Kasumi-1 (cell line): ENCODE measurements around the gene TRIM45.
"Not testable (repeated sequence)": the region's sequence is repeated elsewhere in the genome, so short reads cannot be mapped to it uniquely, and the experiment has no call there.

ENCODE experiments used
- DNase-seq, 2 experiments: peaks; one replicate each; lab custom pipeline; 2025; lab: John Stamatoyannopoulos, UW

TRIM45 gene

GRCh38 chr1:117130526-117130925, 9.0 kb upstream of the TRIM45 start:
- DNase-seq = no peak

DNA sequence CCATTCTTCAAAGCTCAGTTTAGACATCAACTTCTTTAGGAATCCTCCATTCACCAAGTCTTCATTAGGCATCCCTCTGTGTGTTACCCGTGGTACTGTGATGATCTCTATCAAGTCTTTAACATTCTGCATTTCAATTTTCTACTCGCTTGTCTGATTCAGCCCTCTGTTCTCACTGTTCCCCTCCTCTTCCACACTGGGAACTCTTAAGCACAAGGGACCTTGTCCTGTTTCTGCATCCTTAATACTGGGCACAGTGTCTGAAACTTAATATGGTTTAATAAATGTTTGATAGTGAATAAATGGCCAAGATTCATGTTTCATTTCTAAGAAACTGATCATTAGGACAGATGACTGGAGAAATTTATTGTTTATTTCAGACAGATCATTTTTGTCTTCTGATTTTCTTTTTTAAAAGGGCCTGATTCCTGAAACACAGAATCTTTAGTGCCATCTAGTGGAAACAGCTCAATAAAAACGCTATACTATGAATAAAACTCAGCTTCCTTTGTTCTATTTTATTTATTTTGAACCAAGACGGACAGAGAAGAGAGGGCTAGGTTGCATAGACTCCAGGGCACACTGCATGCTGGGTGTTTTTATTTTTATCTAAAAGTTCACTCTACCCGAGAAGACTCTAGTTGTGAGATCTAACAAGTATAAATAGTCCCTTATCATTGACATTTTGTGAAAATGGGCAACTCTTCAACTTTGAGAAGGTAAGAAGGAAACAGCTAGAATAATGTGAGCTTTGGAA, 7.0 kb upstream of the TRIM45 start:
- peak; percentile 45 to 86 for DNase-seq

DNA sequence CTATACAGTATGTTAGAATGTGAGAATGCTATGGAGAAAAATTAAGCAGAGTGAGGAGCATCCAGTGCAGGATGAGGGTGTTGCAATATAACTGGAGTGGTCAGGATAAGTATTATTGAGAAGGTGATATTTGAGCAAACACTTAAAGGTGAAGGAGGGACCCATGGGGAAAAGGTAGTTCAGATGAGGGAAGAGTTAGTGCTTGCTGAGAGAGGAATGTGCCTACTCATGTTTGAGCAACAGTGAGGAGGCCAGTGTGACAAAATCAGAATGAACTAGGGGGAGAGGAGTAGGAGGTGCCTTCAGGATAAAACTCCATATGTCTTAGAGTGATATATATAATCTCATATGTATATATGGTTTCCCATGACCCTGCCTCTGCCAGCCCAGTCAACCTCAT, 6.2 kb upstream of the TRIM45 start:
- DNase-seq = no peak

- no peak for DNase-seq
These were observed 3.1 kb upstream of the TRIM45 start for GRCh38 chr1:117124661-117125060.

DNA sequence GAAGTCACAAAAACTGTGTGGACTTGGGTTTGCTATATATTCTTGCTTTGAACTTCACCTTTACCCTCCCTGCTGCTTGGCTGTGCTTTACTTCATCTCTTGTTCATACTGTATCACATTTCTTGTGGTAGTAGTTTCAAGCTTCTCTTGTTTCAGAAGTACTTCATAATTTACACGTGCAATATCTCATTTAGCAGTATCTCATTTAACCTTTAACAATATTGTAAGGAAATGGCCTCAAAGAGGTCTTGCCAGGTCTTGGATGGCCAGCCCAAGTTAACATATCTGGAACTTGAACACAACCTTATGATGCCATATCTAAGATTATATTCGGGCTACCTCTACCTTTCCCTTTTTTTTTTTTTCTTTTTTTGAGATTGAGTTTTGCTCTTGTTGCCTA, 1.7 kb upstream of the TRIM45 start:
- no peak for DNase-seq

DNA sequence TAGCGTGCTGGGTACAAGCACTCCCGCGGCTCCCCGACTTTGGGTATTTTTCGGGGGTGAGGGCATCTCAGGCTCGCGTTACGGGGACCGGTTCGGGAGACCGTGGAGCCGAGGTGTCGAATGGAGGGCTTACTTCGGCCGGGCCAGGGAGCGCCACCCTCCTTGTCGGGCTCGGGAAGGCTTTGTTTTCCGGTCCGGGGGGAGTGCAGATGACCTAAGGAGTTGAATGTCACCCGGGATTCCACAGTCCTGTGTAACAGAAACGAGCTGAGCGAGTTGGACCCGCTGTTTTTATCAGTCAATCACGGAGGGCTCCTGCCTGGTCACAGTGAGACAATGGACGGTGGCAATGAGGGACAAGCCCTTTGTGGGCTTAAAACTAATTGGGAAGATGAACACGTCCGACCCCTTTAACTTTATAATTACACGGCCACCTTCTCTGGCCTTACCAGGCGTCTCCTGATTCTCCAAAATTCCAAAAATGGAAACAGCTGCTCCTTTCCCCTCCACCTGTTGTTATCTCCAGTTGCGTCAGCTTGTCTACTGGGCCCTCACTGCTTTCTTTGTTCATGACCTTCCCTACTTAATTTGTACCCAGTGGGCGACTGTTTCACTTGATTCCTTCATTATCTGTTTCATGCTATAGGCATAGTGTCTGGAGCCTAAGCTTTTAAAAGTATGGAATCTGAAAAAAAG, 929 bp upstream of the TRIM45 start:
- DNase-seq = no peak

DNA sequence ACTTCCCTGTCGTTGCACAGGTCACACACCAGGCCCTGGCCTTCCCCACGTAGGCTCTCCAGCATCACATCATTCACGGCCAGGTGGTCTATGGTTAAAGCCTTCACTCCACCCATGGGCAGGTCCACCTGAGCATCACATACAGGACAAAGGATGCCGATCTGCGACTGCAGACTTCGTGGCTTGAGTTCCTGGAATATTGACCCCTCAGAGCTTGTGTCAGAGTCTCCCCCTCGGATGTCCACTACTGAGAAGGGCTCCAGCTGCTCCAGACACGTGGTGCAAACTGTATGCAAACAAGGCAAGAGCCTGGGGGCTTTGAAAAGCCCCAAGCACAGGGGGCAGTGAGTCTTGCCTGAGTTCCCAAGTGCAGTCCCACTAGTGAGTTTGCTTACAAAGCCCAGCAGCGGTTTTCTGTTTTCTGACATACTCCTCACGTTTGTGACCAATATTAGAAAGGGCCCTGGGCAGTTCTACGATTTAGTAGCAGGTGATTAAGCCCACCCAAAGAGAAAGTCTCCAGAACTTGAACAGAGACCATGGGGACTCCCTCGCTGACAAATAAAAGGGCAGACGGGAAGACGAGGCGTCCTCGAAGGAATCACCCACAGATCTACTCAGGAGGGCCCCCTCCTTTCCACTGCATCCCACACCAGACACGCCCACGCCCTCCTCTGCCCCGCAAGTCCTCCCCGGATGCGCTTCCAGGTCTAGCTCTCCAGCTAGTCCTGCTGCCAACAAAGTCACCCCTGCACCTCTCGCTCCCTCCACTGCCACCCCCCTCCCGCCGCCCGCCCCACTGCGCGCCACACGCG, 568 bp downstream of the TRIM45 start:
- DNase-seq = peak; percentile 58 to 79

- DNase-seq = not testable (repeated sequence)
These were observed 2.4 kb downstream of the TRIM45 start for GRCh38 chr1:117119144-117119543.

DNA sequence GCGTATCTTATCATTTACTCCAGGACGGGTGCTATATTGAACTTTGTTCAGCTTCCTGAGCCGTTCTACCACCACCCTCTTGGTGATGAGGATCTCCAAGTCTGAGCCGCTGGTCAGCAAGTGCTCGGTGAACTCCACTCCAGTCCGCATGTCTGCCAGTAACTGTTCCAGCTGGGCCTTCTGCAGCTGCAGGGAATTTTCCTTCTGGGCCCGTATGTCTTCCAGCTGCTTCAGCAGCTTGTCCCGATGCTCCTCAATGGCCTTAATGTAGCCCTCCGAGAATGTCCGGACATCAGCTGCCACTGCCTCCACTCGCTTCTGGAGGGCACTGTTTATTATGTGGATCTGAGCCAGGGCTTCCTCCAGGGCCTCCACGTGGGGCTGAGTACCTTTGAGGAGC, 3.4 kb downstream of the TRIM45 start:
- no peak for DNase-seq

DNA sequence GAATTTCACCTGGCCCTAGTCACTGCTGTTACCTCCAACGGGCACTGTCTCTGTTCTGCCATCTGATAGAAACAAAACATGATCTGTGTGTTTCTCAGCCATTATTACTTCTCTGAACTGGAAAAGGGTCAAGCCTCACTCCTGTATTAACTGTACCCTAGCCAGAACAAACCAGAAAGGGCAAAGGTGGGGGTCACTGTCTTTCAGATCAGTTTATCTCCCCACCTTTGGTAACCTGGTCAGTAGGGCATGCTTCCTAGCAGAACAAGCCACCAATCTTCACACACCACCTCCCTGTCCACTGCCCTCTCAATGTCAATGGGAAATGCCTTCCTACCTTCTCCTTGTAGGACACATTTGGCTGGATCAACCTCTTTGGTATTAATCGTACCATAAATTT, 3.9 kb downstream of the TRIM45 start:
- DNase-seq = no peak

DNA sequence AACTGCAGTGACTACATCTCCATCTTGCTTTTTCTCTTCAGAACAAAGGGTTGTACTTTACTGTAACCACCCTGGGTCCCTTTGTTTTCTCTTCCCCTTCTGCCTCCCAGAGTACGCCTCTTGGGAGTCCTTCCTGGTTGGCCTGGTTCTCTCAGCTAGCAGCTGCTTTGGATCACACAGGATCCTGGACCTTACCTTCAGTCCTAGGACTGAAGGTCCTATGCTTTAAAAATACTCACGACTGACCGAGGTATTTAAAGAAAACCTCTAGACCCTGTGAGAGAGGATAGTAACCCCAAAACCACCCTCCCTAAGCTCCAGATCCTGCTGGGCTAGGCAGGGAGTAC, 4.8 kb downstream of the TRIM45 start:
- no peak for DNase-seq

GRCh38 chr1:117116090-117116783, 5.3 kb downstream of the TRIM45 start:
- DNase-seq = no peak

- no peak for DNase-seq
These were observed 6.7 kb downstream of the TRIM45 start for GRCh38 chr1:117114877-117115276.

DNA sequence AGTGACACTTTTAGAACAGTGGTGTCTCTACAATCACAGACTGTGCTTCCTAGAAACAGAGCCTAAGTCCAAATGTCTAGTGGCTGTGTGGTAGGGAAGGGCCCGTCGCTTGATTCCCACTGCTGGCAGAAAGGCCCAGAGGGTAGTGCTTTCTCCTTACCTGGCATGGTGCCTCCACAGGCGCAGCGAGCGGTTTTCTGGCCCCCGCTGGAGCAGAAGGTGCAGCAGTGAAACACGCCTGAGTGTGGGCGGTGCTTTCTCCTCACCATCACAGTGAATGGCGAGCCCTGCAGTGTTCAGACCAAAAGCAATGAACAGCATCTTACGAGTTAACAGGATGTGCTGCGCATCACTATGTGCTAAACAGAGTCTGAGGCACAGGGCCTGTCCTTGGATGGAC, 8.3 kb downstream of the TRIM45 start:
- no peak for DNase-seq

- no peak for DNase-seq
These were observed 9.4 kb downstream of the TRIM45 start for GRCh38 chr1:117112047-117112717.

- no peak for DNase-seq
These were observed 10.8 kb downstream of the TRIM45 start for GRCh38 chr1:117110774-117111173.

GRCh38 chr1:117107364-117107763, 14.2 kb downstream of the TRIM45 start:
- DNase-seq = no peak

GRCh38 chr1:117106478-117106877, 15.1 kb downstream of the TRIM45 start:
- no peak for DNase-seq

GRCh38 chr1:117105722-117106121, 15.8 kb downstream of the TRIM45 start:
- DNase-seq = no peak

- DNase-seq = no peak
These were observed 16.6 kb downstream of the TRIM45 start for GRCh38 chr1:117104986-117105385.

- not testable (repeated sequence) for DNase-seq
These were observed 19.7 kb downstream of the TRIM45 start for GRCh38 chr1:117101858-117102257.

GRCh38 chr1:117101334-117101733, 20.2 kb downstream of the TRIM45 start:
- no peak for DNase-seq
